GM12878 (cell line): ENCODE measurements around the gene CASR. TPM values are rescaled to one million over a fixed set of nuclear protein-coding genes. Genes with fewer than 3 reads are reported as not detected.

Experiments used
- ATAC-seq: fragments of 200-7000 bp; cut with Tn5 transposase; 3 replicates; pipeline ENCODE4 v1.9.1; 2020; ENCODE audit warnings: mild to moderate bottlenecking, moderate library complexity
- BruUV-seq: library from RNA; stranded (reverse); fragments of 400-500 nt; replicated peaks from 2 replicates; lab custom pipeline; 2021; lab: Mats Ljungman, UMichigan
- CTCF ChIA-PET: fragments of 300-600 bp; sonication (Branson Sonifier 250); formaldehyde crosslinking; extraction: SDS; loops from one replicate; lab custom pipeline; 2021; ENCODE audit warnings: inconsistent platforms; lab: Yijun Ruan, JAX
- POLR2A ChIA-PET: fragments of 350-600 bp; formaldehyde crosslinking; extraction: SDS; loops from one replicate; lab custom pipeline; 2021; ENCODE audit warnings: inconsistent platforms; lab: Charles Lee
- RAD21 ChIA-PET: fragments of 300-600 bp; sonication (Branson Sonifier 250); formaldehyde crosslinking; loops from one replicate; lab custom pipeline; 2023; ENCODE audit warnings: antibody characterized with exemption; ENCODE audit not compliant: unreplicated experiment; lab: Charles Lee
- SMC1A ChIA-PET: fragments of 300-600 bp; sonication (Branson Sonifier 250); formaldehyde crosslinking; loops from one replicate; lab custom pipeline; 2023; ENCODE audit not compliant: unreplicated experiment, uncharacterized antibody; lab: Charles Lee
- DNase-seq: peaks from one replicate; pipeline ENCODE4 v3.0.0-alpha.2; 2011; ENCODE audit warnings: low read depth, low spot score
- FAIRE-seq: peaks from 3 replicates; lab custom pipeline; 2011; peaks lifted over from hg19 to GRCh38; lab: Jason Lieb, UNC
- H2AFZ ChIP-seq: 2 replicates; pipeline ENCODE4 v1.6.0; 2011; ENCODE audit warnings: low read depth, low read length, control low read depth; ENCODE audit not compliant: control insufficient read depth
- H3K27ac ChIP-seq: 2 replicates; pipeline ENCODE4 v1.5.1; 2011; ENCODE audit warnings: control low read depth; ENCODE audit not compliant: control insufficient read depth, insufficient read depth
- H3K27me3 ChIP-seq, 2 experiments: replicated peaks in 1 of 2; 2 replicates each; pipeline versions ENCODE4 v1.6.0 to v1.6.1; 2011; ENCODE audit warnings: low read length in 1 of 2; ENCODE audit not compliant: control insufficient read depth in 2 of 2, insufficient read depth in 2 of 2
- H3K36me3 ChIP-seq, 2 experiments: 2 replicates each; pipeline ENCODE4 v1.5.1; 2011; ENCODE audit warnings: low read length in 1 of 2; ENCODE audit not compliant: control insufficient read depth in 2 of 2, insufficient read depth in 2 of 2
- H3K4me1 ChIP-seq: 2 replicates; pipeline ENCODE4 v1.6.1; 2011; ENCODE audit warnings: mild to moderate bottlenecking, low read length, moderate library complexity, mixed read lengths; ENCODE audit not compliant: control insufficient read depth, insufficient read depth
- H3K4me2 ChIP-seq: 2 replicates; pipeline ENCODE4 v1.6.0; 2011; ENCODE audit warnings: control low read depth; ENCODE audit not compliant: control insufficient read depth, insufficient read depth
- H3K4me3 ChIP-seq: fragments of 200-600 bp; sonication (generic); 2 replicates; pipeline ENCODE4 v1.5.1; 2016
- H3K79me2 ChIP-seq: 2 replicates; pipeline ENCODE4 v1.6.0; 2011; ENCODE audit warnings: low read length; ENCODE audit not compliant: control insufficient read depth, insufficient read depth
- H3K9ac ChIP-seq: 2 replicates; pipeline ENCODE4 v1.8.0; 2011; ENCODE audit warnings: low read length, control low read depth, mixed read lengths; ENCODE audit not compliant: control insufficient read depth, insufficient read depth
- H3K9me3 ChIP-seq: replicated peaks from 3 replicates; pipeline ENCODE4 v1.5.1; 2011; ENCODE audit warnings: mild to moderate bottlenecking, low read length; ENCODE audit not compliant: control insufficient read depth, insufficient read depth
- H4K20me1 ChIP-seq: 2 replicates; pipeline ENCODE4 v1.6.0; 2011; ENCODE audit not compliant: control insufficient read depth, insufficient read depth
- ASH2L ChIP-seq: fragments of 300-600, 200-600 bp; sonication (generic); IDR thresholded peaks from 2 replicates; pipeline ENCODE4 v1.6.1; 2017; ENCODE audit warnings: low read depth, mild to moderate bottlenecking, borderline replicate concordance
- ATF7 ChIP-seq: fragments of 450-650 bp; IDR thresholded peaks from 2 replicates; pipeline ENCODE4 v1.6.1; 2016; ENCODE audit warnings: low read depth, mild to moderate bottlenecking
- CBX3 ChIP-seq: fragments of 200-600 bp; sonication (generic); IDR thresholded peaks from 2 replicates; pipeline ENCODE4 v1.6.1; 2016; ENCODE audit warnings: low read depth, borderline replicate concordance
- ESRRA ChIP-seq: IDR thresholded peaks from 2 replicates; pipeline ENCODE4 v1.6.1; 2012; ENCODE audit warnings: mild to moderate bottlenecking, low read length, improper control_type of control experiment
- EZH2 ChIP-seq: IDR thresholded peaks from 2 replicates; pipeline ENCODE4 v1.6.1; 2012; ENCODE audit warnings: low read depth, mild to moderate bottlenecking, control low read depth, inconsistent platforms, low read length, borderline replicate concordance; ENCODE audit not compliant: control insufficient read depth
- IRF4 ChIP-seq: IDR thresholded peaks from 2 replicates; pipeline ENCODE4 v1.6.1; 2011; ENCODE audit warnings: low read depth, low read length
- NFYA ChIP-seq: IDR thresholded peaks from 2 replicates; pipeline ENCODE4 v1.6.1; 2011; ENCODE audit warnings: low read depth, mild to moderate bottlenecking, low read length, improper control_type of control experiment, borderline replicate concordance
- PAX5 ChIP-seq: IDR thresholded peaks from 2 replicates; pipeline ENCODE4 v1.6.1; 2011; ENCODE audit warnings: low read depth, low read length, borderline replicate concordance
- PAX8 ChIP-seq: fragments of 450-650 bp; IDR thresholded peaks from 2 replicates; pipeline ENCODE4 v1.6.1; 2017; ENCODE audit warnings: mild to moderate bottlenecking, moderate library complexity
- RAD51 ChIP-seq: fragments of 450-650 bp; IDR thresholded peaks from 2 replicates; pipeline ENCODE4 v1.6.1; 2016; ENCODE audit warnings: moderate library complexity, mild to moderate bottlenecking, inconsistent platforms
- RB1 ChIP-seq: fragments of 450-650 bp; formaldehyde crosslinking; IDR thresholded peaks from 2 replicates; pipeline ENCODE4 v1.6.1; 2017; ENCODE audit warnings: mild to moderate bottlenecking, borderline replicate concordance
- SMC3 ChIP-seq: IDR thresholded peaks from 2 replicates; pipeline ENCODE4 v1.6.1; 2011; ENCODE audit warnings: low read length, improper control_type of control experiment, borderline replicate concordance
- SREBF1 ChIP-seq: IDR thresholded peaks from 2 replicates; pipeline ENCODE4 v1.6.1; 2012; ENCODE audit warnings: mild to moderate bottlenecking, low read length
- SUPT20H ChIP-seq: IDR thresholded peaks from 2 replicates; pipeline ENCODE4 v1.6.1; 2011; ENCODE audit warnings: low read depth, mild to moderate bottlenecking, low read length, moderate library complexity, borderline replicate concordance; ENCODE audit not compliant: control insufficient read depth
- ZNF207 ChIP-seq: fragments of 450-650 bp; IDR thresholded peaks from 2 replicates; pipeline ENCODE4 v1.6.1; 2014; ENCODE audit warnings: antibody characterized with exemption, mild to moderate bottlenecking, borderline replicate concordance
- ZNF217 ChIP-seq: fragments of 450-650 bp; IDR thresholded peaks from 2 replicates; pipeline ENCODE4 v1.6.1; 2017; ENCODE audit warnings: antibody characterized with exemption, mild to moderate bottlenecking
- WGBS: methylation state at CpG from one replicate; pipeline ENCODE4 v1.1.6; 2016; ENCODE audit warnings: low lambda C conversion rate; ENCODE audit not compliant: insufficient replicate concordance, insufficient coverage; ENCODE audit errors: missing lambda C conversion rate; 5-methylcytosine and 5-hydroxymethylcytosine counted together
- in situ Hi-C: fragments of 300-500 bp; cut with MboI; formaldehyde crosslinking; loops from 9 replicates; pipeline ENCODE4 v1.14.3; 2018; ENCODE audit warnings: mixed read lengths
- intact Hi-C: fragments of 100-400 bp; cut with micrococcal nuclease; formaldehyde crosslinking; loops from one replicate; pipeline ENCODE4 v1.14.2; 2022; ENCODE audit not compliant: unreplicated experiment
- polyA plus RNA-seq, 11 experiments: library from polyadenylated mRNA; depleted of rRNA in 4 of 11; unstranded in 6 of 11; stranded (reverse) in 5 of 11; fragments of >200 nt; fragmentation: Nextera tagmentation in 4 of 11; fragmentation: Illumina TruSeq in 1 of 11; extraction: Ambion mirVana in 4 of 11; extraction: Trizol in 1 of 11; gene quantifications; 1 replicate in 1 of 11; 2 replicates in 10 of 11; pipeline versions ENCODE4 v1.2.1 to v1.2.3, GENCODE V29; 2011 to 2016; ENCODE audit warnings: inconsistent platforms in 2 of 11, missing spikeins in 2 of 11, low read depth in 1 of 11
- total RNA-seq, 4 experiments: library from RNA; depleted of rRNA in 3 of 4; stranded (reverse); fragments of >200 nt in 3 of 4; fragmentation: Illumina TruSeq in 1 of 4; extraction: Trizol in 1 of 4; gene quantifications; 2 replicates each; pipeline versions ENCODE4 v1.2.1 to v1.2.3, GENCODE V29; 2013 to 2021
- TF ChIP-seq, protein P1 (sequence below): fragments of 450-650 bp; IDR thresholded peaks from 2 replicates; pipeline ENCODE4 v1.6.1; 2016; ENCODE audit warnings: mild to moderate bottlenecking
- TF ChIP-seq, protein P2 (sequence below): IDR thresholded peaks from 2 replicates; pipeline ENCODE4 v1.6.1; 2012; ENCODE audit warnings: low read length, inconsistent platforms
- TF ChIP-seq, protein P3 (sequence below): fragments of 450-650 bp; IDR thresholded peaks from 2 replicates; pipeline ENCODE4 v1.6.1; 2017; ENCODE audit warnings: mild to moderate bottlenecking, low read depth, inconsistent platforms; ENCODE audit not compliant: poor library complexity, severe bottlenecking

The CASR gene
- total and polyA plus RNA-seq, 10 of the 15 experiments (the other 5 are each of a cell fraction or from before 2014, with no cell fraction given), result 0.04 to 0.37 (median 0.11) TPM

DNA sequence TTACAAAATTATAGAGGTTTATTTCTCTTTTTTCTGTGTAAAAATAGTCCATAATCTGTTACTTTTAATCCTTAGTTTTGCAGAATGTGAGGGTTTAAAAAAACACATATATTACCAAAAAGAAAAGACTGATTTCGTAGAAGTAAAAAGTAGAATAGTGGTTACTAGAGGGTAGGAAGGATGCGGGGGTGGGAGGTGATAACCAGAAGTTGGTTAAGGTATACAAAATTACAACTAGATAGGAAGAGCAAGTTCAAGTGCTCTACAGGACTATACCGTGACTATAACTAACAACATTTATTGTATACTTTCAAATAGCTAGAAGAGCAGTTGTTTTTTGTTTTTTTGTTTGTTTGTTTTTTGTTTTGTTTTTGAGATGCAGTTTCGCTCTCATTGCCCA, 16.1 kb downstream of the CASR start:
- H3K27me3 ChIP-seq, result no peaks in the 10 kb centered on the region
- no peak for FAIRE-seq
- no peak overlapping the region for H3K27ac ChIP-seq
- WGBS, result 53% methylated on average over 4 of the region's 4 CpGs
- ChIA-PET SMC1A (interaction anchor here (0.7 to 1.6 kb wide), 4 partner anchors 10 to 96 kb away, joined by 3 to 4 read pairs (median 4); no protein-coding TSS in a partner anchor), POLR2A (no interaction called here)
- no peak overlapping the region for H3K4me2 ChIP-seq
- H3K36me3 ChIP-seq, result no peaks in the 10 kb centered on the region
- no peak for TF ChIP-seq NFYA
- no peak for TF ChIP-seq PAX8
- TF ChIP-seq ZNF207, result no peak
- TF ChIP-seq CBX3, result no peak
- TF ChIP-seq ZNF217, result no peak
- TF ChIP-seq SMC3, result no peak
- TF ChIP-seq, protein P1, sequence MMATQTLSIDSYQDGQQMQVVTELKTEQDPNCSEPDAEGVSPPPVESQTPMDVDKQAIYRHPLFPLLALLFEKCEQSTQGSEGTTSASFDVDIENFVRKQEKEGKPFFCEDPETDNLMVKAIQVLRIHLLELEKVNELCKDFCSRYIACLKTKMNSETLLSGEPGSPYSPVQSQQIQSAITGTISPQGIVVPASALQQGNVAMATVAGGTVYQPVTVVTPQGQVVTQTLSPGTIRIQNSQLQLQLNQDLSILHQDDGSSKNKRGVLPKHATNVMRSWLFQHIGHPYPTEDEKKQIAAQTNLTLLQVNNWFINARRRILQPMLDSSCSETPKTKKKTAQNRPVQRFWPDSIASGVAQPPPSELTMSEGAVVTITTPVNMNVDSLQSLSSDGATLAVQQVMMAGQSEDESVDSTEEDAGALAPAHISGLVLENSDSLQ, result no peak
- no peak for TF ChIP-seq RAD51
- TF ChIP-seq ATF7, result no peak
- no peak for TF ChIP-seq PAX5
- TF ChIP-seq RB1, result no peak
- TF ChIP-seq, protein P2, sequence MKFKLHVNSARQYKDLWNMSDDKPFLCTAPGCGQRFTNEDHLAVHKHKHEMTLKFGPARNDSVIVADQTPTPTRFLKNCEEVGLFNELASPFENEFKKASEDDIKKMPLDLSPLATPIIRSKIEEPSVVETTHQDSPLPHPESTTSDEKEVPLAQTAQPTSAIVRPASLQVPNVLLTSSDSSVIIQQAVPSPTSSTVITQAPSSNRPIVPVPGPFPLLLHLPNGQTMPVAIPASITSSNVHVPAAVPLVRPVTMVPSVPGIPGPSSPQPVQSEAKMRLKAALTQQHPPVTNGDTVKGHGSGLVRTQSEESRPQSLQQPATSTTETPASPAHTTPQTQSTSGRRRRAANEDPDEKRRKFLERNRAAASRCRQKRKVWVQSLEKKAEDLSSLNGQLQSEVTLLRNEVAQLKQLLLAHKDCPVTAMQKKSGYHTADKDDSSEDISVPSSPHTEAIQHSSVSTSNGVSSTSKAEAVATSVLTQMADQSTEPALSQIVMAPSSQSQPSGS, result no peak
- TF ChIP-seq, protein P3, sequence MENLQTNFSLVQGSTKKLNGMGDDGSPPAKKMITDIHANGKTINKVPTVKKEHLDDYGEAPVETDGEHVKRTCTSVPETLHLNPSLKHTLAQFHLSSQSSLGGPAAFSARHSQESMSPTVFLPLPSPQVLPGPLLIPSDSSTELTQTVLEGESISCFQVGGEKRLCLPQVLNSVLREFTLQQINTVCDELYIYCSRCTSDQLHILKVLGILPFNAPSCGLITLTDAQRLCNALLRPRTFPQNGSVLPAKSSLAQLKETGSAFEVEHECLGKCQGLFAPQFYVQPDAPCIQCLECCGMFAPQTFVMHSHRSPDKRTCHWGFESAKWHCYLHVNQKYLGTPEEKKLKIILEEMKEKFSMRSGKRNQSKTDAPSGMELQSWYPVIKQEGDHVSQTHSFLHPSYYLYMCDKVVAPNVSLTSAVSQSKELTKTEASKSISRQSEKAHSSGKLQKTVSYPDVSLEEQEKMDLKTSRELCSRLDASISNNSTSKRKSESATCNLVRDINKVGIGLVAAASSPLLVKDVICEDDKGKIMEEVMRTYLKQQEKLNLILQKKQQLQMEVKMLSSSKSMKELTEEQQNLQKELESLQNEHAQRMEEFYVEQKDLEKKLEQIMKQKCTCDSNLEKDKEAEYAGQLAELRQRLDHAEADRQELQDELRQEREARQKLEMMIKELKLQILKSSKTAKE, result no peak
- no peak for TF ChIP-seq ASH2L
- no peak for TF ChIP-seq IRF4
- TF ChIP-seq SREBF1, result no peak
- no peak for TF ChIP-seq EZH2
- TF ChIP-seq SUPT20H, result no peak
- TF ChIP-seq ESRRA, result no peak
- TF ChIP-seq, all 136 proteins: peak for 0
- no peaks in the 10 kb centered on the region for H3K9me3 ChIP-seq
- intact Hi-C loops, result no loop called here
- H3K4me1 ChIP-seq, result no peaks in the 10 kb centered on the region
- ChIA-PET RAD21 (no interaction called here), CTCF (interaction anchor here (0.6 to 0.7 kb wide), 2 partner anchors 9 to 32 kb away, joined by 3 to 4 read pairs; no protein-coding TSS in a partner anchor)
- in situ Hi-C loops, result no loop called here
- ATAC-seq, result no peak
- BruUV-seq, result no TSS peak
- no peak overlapping the region for H3K4me3 ChIP-seq
- H2AFZ ChIP-seq, result no peak overlapping the region
- H3K9ac ChIP-seq, result no peak overlapping the region
- DNase-seq, result no peak
- no peaks in the 10 kb centered on the region for H4K20me1 ChIP-seq
- H3K79me2 ChIP-seq, result no peaks in the 10 kb centered on the region
